ENCODE data around the gene MCRIP1. TPM values are rescaled to one million over a fixed set of nuclear protein-coding genes. Genes with fewer than 3 reads are reported as not detected.

Gene MCRIP1, protein sequence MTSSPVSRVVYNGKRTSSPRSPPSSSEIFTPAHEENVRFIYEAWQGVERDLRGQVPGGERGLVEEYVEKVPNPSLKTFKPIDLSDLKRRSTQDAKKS
- total RNA-seq (2022; extraction: Qiagen RNA extraction) = 78.0 to 115 TPM (median 102 TPM) in 5 replicates

DNA sequence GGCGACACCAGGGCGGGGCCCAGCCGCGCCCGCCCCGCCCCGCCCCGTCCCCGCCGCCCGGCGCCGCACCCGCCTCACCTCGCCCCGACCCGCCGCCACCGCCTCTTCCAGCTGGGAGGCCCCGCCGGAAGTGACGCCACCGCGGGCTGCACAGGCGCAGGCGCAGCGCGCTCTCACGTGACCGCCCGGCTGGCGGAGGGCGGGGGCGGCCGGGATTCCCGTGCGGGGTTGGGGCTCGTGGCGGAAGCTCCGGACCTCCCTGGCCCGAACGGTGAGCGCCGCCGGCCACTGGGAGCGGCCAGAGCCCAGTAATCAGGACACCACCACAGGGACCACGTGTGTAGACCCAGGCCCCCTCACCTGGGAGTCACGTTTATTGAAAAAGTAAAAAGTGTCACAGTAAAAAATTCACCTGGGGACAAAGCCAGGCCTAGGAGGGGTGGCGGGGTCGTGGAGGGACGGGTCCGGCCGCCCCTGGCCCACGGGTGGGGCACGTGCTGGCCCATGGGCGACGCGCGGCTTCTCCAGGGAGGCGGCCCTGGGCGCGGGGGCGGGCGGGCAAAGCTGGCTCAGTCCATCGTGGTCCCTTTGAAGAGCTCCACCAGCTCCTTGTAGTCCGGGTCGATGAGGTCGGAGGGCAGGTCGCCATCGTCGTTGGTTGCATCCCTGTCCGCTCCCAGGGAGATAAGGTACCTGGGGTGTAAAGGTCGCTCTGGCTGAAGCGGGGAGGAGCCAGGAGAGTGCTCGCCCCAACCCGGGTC, at the start of gene MCRIP1:
Gene MCRIP1, minus strand, starts transcription at position 132 of the 761 bp plus-strand sequence. CDS start 8,785 bp downstream, outside the sequence.

DNA sequence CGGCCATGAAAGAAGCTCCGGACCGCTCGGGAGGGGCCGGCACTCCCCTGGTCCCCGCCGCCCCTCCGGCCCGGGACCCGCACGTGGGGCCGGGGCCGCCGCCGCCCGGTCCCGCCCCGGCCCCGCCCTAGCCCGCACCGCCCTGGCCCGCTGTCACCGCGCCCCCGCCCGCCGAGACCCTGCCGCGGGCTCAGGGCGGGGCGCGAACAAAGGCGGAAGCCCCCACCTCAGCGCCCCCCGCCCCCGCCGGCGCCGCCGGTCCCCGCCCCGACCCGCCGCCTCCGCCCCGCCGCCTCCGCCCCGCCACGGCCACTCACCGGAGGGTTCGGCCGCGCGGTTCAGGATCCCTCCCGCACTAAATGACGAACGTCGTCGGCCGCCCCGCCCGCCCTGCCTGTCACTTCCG, 37.9 kb upstream of the MCRIP1 start, which contains the start of gene ARHGDIA:
Gene ARHGDIA, minus strand, starts transcription at position 357 of the 406 bp plus-strand sequence. CDS start 1,407 bp downstream, outside the sequence.

DNA sequence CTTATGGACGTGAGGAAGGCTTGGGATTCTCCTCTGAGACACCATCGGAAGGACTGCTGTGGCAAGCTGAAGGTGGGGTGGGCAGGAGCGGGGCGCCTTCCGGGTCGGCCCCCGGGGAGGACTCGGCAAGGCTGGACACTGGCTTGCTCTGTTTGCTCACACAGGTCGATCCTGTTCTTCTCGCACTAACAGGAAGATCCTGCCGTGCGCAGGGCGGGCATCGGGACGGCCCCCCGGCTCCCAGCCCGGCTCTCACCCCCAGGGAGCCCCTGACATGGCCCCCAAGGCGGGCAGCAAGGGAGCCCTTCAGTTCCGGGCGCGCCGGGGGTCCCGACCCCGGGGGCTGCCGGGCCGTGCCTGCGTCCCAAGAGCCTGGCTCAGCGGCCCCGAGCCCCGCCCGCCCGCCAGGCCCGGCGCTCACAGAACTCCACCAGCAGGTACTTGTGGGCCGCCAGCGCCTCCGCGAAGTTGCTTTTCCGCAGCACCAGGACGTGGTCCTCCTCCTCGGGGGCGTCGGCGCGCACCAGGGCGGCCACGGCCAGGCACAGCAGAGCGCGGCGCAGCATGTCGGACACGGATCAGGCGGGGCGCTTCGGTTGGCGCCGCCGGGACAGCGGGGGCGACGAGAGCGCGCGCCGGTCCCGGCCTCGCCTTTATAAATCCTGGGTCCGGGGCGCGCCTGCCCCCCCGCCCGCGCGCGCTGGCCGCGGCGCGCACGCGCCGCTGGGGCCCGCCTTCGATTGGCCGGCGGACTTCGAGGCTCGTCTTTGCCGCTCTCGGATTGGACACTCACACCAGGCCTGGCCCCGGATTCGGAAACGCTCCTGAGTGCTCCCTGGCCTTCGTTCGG, 27.0 kb upstream of the MCRIP1 start, which contains the start of gene P4HB:
Gene P4HB, minus strand, starts transcription at position 630 of the 850 bp plus-strand sequence. Its CDS starts 64 bp downstream, at position 566.

DNA sequence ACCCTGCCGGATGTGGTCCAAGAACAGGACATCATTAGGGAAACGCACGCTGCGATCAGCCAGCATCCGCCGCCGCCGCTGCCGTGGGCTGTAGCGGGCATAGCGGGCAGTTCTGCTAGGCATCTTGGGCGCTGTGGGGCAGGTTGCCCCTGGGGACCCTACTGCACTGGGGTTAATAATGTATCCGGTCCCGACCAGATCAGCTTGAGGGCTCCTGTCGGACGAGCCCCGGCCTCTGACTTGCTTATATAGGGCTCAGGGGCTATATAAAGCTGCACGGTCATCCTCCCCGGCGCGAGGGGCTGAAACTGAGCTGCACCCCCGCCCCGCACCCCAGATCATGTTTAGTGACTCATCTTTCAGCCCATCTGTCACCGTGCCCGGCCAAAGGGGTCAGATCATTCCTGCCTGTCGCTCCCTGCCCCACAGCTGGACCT, 1.8 kb upstream of the MCRIP1 start, which contains the start of gene PPP1R27:
Gene PPP1R27, minus strand, starts transcription at position 220 of the 437 bp plus-strand sequence. Its CDS starts 97 bp downstream, at position 123.

DNA sequence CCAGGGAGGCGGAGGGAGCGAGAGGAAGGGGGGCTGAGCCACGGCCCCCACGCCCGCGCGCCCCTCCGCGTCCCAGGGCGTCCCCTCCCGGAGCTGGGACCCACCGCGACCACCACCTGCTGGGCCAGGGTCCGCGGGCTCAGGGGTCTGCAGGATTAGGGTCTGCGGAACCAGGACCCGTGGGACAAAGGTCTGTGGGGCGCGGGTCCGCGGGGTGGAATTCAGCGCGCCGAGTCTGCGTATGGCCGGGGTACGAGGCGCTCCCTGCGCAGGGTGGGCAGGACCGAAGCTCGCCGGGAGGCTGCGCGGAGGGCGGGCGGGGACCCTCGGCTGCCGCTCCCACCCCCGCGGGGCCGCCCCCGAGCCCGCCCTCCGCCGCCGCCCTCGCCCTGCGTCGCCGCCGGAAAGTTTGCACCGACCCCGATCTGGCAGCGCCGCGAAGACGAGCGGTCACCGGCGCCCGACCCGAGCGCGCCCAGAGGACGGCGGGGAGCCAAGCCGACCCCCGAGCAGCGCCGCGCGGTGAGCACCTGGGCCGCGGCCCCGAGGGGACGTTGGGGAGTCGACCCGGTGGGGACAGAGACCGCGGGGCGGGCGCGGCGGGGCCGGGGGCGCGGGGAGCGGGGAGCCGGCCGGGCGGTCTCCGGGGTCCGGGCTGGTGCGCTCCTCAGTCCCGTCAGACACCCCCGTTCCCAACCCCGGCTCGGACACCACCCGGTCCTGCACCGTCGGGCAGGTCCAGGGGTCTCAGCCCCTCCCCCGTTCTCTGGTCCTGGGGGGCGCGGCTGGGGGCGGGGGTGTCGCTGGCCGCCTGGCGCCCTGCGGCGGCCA, 29.1 kb downstream of the MCRIP1 start, which contains the start of gene GCGR:
Gene GCGR, plus strand, starts transcription at position 423 of the 831 bp plus-strand sequence. CDS start 4,869 bp downstream, outside the sequence.

Other genes with a start within 250 kb of the MCRIP1 start
- 85.0 to 106 TPM (median 100 TPM) in 5 replicates for gene NPLOC4, start 196.2 kb downstream of the MCRIP1 start, total RNA-seq (2022; extraction: Qiagen RNA extraction)
- gene TSPAN10, start 196.1 kb downstream of the MCRIP1 start, total RNA-seq (2022; extraction: Qiagen RNA extraction) = 4.7 to 6.7 TPM (median 5.5 TPM) in 5 replicates
- gene PDE6G, start 176.7 kb downstream of the MCRIP1 start, total RNA-seq (2022; extraction: Qiagen RNA extraction) = 1.5 to 3.5 TPM (median 2.3 TPM) in 5 replicates
- 36.8 to 67.2 TPM (median 66.0 TPM) in 5 replicates for gene OXLD1, start 166.7 kb downstream of the MCRIP1 start, total RNA-seq (2022; extraction: Qiagen RNA extraction)
- gene CCDC137, start 166.6 kb downstream of the MCRIP1 start, total RNA-seq (2022; extraction: Qiagen RNA extraction) = 60.1 to 73.6 TPM (median 66.8 TPM) in 5 replicates
- gene ARL16, start 149.5 kb downstream of the MCRIP1 start, total RNA-seq (2022; extraction: Qiagen RNA extraction) = 45.1 to 55.5 TPM (median 52.3 TPM) in 5 replicates
- gene HGS, start 149.3 kb downstream of the MCRIP1 start, total RNA-seq (2022; extraction: Qiagen RNA extraction) = 142 to 227 TPM (median 216 TPM) in 5 replicates
- 218 to 333 TPM (median 307 TPM) in 5 replicates for gene MRPL12, start 129.9 kb downstream of the MCRIP1 start, total RNA-seq (2022; extraction: Qiagen RNA extraction)
- gene SLC25A10, start 121.0 kb downstream of the MCRIP1 start, total RNA-seq (2022; extraction: Qiagen RNA extraction) = 27.8 to 48.8 TPM (median 47.9 TPM) in 5 replicates
- gene GCGR, start 29.1 kb downstream of the MCRIP1 start, total RNA-seq (2022; extraction: Qiagen RNA extraction) = 0.17 to 0.50 TPM (median 0.23 TPM) in 5 replicates
- 0.10 to 0.43 TPM (median 0.17 TPM) in 4 of 5 replicates, not detected in the other for gene PPP1R27, start 1.8 kb upstream of the MCRIP1 start, total RNA-seq (2022; extraction: Qiagen RNA extraction)
- gene P4HB, start 27.2 kb upstream of the MCRIP1 start, total RNA-seq (2022; extraction: Qiagen RNA extraction) = 690 to 732 TPM (median 705 TPM) in 5 replicates
- gene ARHGDIA, start 38.0 kb upstream of the MCRIP1 start, total RNA-seq (2022; extraction: Qiagen RNA extraction) = 603 to 678 TPM (median 626 TPM) in 5 replicates
- 170 to 255 TPM (median 241 TPM) in 5 replicates for gene ALYREF, start 58.3 kb upstream of the MCRIP1 start, total RNA-seq (2022; extraction: Qiagen RNA extraction)
- gene ANAPC11, start 58.4 kb upstream of the MCRIP1 start, total RNA-seq (2022; extraction: Qiagen RNA extraction) = 182 to 330 TPM (median 298 TPM) in 5 replicates
- gene NPB, start 68.9 kb upstream of the MCRIP1 start, total RNA-seq (2022; extraction: Qiagen RNA extraction) = 0.51 to 0.77 TPM (median 0.61 TPM) in 5 replicates
- 12.9 to 17.1 TPM (median 16.7 TPM) in 5 replicates for gene PCYT2, start 78.1 kb upstream of the MCRIP1 start, total RNA-seq (2022; extraction: Qiagen RNA extraction)
- gene SIRT7, start 84.9 kb upstream of the MCRIP1 start, total RNA-seq (2022; extraction: Qiagen RNA extraction) = 28.6 to 46.2 TPM (median 44.4 TPM) in 5 replicates
- 29.9 to 49.3 TPM (median 41.7 TPM) in 5 replicates for gene MAFG, start 94.4 kb upstream of the MCRIP1 start, total RNA-seq (2022; extraction: Qiagen RNA extraction)
- 66.6 to 94.6 TPM (median 92.7 TPM) in 5 replicates for gene PYCR1, start 104.0 kb upstream of the MCRIP1 start, total RNA-seq (2022; extraction: Qiagen RNA extraction)
- gene MYADML2, start 113.9 kb upstream of the MCRIP1 start, total RNA-seq (2022; extraction: Qiagen RNA extraction) = not detected in 5 replicates
- gene NOTUM, start 127.9 kb upstream of the MCRIP1 start, total RNA-seq (2022; extraction: Qiagen RNA extraction) = 0.30 to 0.57 TPM (median 0.45 TPM) in 5 replicates
- 23.6 to 32.1 TPM (median 29.2 TPM) in 5 replicates for gene ASPSCR1, start 144.3 kb upstream of the MCRIP1 start, total RNA-seq (2022; extraction: Qiagen RNA extraction)
- gene CENPX, start 189.6 kb upstream of the MCRIP1 start, total RNA-seq (2022; extraction: Qiagen RNA extraction) = 148 to 219 TPM (median 196 TPM) in 5 replicates
- 10.5 to 20.2 TPM (median 16.2 TPM) in 5 replicates for gene LRRC45, start 190.0 kb upstream of the MCRIP1 start, total RNA-seq (2022; extraction: Qiagen RNA extraction)
- gene RAC3, start 198.4 kb upstream of the MCRIP1 start, total RNA-seq (2022; extraction: Qiagen RNA extraction) = 22.8 to 41.7 TPM (median 37.9 TPM) in 5 replicates
- gene DCXR, start 204.4 kb upstream of the MCRIP1 start, total RNA-seq (2022; extraction: Qiagen RNA extraction) = 64.0 to 107 TPM (median 101 TPM) in 5 replicates
- gene RFNG, start 218.5 kb upstream of the MCRIP1 start, total RNA-seq (2022; extraction: Qiagen RNA extraction) = 16.5 to 27.3 TPM (median 26.4 TPM) in 5 replicates
- gene GPS1, start 218.6 kb upstream of the MCRIP1 start, total RNA-seq (2022; extraction: Qiagen RNA extraction) = 100 to 150 TPM (median 145 TPM) in 5 replicates
- gene DUS1L, start 232.5 kb upstream of the MCRIP1 start, total RNA-seq (2022; extraction: Qiagen RNA extraction) = 77.1 to 164 TPM (median 141 TPM) in 5 replicates